Kidney glomerular epithelial cell (primary cell): ENCODE results near the gene CRHR1.

ENCODE experiments used
- DNase-seq: peaks from one replicate; lab custom pipeline; 2025; lab: John Stamatoyannopoulos, UW

CRHR1 gene

DNA sequence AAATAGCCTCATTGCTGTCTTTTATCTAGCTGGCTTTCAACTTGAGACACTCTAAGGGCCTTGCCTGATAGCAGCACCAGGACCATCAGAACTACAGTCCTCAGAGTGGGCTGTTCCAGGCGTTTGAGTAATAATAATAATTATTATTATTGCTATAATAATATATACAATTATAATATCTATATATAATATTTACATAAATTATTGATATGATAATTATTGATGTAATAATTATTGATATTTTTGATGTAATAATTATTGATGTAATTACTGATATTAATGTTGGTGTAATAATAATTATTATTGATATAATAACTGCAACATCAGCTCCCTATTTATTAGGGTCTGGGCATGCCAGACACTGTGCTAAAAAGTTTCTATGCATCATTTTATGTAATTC, 25.6 kb upstream of the CRHR1 start:
- no peak for DNase-seq

DNA sequence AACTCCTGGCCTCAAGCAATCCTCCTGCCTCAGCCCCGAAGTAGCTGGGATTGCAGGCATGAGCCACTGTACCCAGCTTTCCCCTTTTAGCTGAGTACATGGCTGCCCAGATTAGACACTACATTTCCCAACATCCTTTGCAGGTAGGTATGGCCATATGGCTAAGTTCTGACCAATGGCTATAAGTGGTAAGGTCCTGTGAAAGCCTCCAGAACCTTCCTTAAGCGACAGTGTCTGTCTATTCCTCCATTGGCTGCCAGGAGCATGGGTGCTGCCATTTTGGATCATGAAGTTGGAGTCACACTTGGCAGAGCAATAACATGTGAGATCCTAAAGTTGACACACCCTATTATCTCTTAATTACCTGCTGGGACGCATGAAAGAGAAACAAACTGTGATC, 24.4 kb upstream of the CRHR1 start:
- DNase-seq: no peak

DNA sequence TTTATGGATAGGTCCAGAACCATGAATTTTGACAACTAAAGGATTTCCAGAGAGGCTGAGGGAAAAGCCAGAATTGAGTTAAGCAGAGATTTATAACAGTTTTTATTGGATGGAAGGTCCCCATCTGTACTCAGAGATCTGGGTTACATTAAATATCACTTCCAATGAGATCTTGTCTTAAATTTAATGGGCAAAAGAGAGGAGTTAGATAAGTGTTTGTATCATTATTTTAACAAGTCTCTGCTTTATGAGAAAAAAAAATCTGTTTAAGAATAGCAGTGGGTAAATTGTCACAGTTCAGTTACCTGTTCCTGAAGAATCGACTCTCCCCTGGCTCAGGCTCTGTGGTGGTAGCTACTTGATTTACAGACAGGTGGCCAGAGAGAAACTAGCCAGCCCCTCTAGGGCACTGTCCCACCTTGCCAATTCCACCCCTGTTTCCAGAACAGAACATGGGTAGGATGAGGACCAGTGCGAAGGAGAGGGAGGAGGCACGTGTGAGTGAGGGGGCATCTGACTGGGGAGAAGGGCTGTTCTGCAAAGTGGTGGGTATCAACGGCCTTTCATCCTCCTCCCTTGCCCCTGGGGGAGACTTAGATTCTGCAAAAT, 22.1 kb upstream of the CRHR1 start:
- DNase-seq: no peak

DNA sequence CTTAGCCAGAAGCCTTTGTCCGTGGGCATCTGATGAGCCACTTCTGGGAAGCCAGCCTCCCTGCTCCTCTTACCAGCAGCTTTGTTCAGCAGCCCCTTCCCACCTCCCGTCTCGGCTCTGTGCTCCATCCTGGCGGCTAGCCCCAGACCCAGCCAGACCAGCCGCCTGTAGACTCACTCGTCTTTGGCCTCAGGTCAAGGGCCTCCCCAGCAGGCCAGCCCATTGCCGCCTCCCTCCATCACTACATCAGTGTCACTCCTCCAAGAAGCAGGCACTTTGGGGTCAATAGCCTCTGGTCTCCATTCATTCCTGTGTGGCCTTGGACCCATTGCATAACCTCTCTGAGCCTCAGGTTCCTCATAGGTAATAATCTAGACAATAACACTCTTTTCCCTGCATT, 20.9 kb upstream of the CRHR1 start:
- DNase-seq: no peak

DNA sequence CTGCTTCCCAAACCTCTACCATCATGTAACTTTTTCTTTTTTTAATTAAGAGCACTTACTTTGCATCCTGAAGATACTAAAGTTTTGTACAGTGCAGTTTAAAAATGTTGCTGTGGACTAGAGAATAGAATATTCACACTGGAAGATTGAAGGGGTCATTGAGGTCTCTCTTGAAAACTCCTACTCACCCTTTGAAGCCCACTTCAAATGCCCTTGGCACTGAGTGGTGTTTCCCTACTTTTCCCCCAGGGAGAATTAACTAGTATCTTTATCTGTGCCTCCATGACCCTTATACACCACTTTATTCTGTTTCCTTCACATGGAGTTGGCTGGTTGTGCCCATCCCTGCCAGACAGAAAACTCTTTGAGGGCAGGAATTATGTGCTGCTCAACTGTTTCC, 19.6 kb upstream of the CRHR1 start:
- DNase-seq: no peak

DNA sequence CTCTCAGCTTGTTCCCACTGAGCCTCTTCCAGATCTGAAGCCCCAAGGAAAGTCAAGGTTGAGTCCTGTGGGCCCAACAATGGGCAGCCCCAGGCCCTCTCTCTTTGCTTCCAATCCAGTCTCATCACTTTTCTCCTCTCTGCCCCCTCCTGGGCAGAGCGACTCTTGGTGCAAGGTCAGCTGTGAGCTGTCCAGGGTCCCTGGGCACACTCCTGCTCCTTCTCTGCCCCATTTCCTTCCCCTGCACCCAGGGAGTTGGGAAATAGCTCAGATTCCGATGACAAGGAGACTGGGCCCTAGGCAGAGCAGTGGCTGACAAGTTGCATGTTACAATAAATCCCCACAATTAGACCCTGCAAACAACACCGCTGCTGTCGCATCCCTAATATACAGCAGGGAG, 16.1 kb upstream of the CRHR1 start:
- DNase-seq: no peak

DNA sequence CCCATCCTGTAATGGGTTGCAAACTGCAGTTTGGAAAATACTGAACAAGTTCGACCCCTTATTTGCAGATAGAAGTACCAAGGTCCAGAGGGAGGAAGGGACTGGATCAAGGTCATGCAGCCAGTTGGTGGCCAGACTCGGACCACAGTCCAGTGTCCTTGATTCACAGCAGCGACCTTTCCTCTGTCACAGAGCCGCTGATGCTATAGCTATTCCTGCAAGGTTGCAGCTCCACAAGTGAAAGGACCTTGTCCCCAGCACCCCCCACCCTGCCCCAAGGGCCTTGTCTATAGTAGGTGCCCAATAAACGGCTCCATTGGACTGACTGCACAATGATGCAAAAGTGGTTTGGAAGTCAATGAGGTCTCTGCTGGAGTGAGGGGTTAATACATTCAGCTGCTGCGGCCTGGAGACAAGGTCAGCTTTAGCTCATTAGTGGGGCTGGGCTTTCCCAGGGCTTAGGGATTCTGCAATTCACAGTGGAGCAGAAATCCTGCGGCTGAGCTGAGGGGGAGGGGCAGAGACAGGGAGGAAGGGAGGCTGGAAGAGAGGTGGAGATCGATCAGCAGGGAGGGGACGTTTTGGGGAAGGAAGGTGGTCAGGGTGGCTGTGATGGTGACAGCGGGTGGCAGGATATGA, 13.4 kb upstream of the CRHR1 start:
- DNase-seq: no peak

DNA sequence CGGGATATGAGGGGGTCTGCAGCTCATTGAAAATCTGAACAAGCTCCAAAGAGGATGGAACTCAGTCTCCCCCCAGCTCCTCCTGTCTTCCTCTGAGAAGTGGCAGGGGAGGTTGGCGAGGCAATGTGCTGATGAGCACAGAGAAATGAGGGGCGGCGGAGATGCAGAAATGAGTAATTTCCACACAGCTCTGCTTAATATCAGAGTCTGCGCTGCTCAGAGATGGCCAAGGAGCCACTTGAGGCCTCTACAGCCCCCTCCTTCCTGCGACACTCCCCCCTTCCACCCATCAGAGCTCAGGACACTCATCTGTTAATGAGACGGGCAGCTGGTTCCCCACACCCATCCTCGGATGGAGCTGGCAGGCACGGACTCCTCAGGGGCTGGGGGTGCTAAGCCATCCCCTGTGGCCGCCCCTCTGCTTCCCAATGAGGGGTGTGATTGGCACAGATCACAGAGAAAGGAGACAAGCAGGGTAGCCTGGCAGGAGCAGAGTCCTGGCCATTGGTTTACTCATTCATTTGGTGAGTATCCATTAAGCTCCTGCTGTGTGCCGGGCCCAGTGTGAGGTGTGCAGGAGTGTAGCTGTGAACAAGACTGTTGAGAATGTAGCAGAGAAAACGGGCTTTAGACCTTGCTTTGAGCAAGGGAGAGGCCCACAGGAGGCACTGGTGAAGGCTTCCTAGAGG, 12.7 kb upstream of the CRHR1 start:
- DNase-seq: no peak

DNA sequence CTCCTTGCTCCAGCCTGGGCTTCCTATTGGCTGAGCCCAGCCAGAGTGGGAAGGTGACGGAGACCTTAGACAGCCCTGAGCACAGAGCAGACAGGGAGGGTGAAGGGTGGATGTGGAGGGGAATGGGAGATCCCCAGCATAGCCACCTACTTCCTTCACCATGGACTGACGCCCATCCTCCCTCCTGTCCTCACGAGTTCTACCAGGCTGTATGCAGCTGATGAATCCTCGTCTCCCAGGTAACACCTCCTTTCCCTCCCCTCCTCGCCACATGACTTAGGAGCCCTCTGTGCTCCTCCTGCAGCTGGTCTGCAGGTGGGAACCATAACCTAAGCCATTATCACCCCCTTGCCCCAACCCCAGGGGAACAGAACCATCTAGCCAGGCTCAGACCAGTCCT, 9.0 kb upstream of the CRHR1 start:
- DNase-seq: no peak

DNA sequence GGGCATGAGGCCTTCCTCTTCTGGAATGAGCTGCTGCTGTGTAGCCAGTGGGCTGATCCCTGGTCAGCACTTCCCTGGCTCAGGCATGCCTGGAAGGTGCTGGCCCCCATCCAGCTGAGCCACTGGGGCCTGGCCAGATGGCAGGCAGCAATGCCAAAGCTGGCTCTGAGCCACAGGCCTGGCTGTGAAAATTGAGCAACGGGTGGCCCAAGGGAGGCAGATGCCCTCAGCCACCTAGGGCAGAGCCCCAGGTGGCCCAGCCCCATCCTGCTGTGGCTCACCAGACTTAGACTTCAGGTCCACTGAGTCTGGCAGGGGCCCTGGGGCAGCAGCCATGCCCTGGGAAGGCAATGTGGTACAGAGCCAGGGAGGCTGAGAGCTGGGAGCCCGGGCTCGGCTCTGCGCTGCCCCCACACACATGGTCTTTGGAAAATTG, 8.5 kb upstream of the CRHR1 start:
- DNase-seq: no peak

DNA sequence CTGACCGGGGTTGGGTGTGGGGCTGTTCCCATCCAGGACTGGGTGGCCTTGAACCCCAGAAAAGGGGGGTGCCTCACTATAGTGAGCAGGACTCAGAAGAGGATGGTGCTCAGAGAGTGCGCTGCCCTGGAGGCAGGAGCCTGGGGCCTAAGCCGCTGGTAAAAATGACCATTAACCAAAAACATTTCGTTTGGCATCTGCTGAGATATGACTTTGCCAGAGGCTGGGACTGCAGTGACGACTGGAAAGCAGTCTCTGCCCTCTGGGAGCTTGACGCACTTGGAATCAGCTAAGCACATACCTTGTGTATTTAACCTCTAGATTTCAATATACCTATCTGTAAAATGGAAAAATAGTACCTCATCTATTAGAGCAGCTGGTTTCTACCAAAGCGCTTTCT, 7.2 kb upstream of the CRHR1 start:
- DNase-seq: no peak

DNA sequence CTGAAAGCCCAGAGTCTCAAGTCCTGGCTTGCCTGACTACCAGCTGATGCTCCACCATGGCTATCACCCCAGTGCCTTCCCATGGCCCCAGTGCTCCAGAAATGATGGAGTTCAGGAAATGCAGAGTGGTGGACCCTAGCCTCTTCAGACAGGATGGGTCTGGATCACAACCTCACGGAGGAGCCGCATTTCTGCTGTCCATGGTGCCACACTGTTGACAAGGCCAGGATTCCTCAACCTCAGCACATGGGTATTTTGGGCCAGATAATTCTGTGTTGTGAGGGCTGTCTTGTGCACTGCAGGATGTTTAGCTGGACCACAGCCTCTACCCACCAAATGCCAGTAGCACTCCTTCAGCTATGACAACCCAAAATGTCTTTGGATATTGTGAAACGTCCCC, 6.7 kb upstream of the CRHR1 start:
- DNase-seq: no peak

DNA sequence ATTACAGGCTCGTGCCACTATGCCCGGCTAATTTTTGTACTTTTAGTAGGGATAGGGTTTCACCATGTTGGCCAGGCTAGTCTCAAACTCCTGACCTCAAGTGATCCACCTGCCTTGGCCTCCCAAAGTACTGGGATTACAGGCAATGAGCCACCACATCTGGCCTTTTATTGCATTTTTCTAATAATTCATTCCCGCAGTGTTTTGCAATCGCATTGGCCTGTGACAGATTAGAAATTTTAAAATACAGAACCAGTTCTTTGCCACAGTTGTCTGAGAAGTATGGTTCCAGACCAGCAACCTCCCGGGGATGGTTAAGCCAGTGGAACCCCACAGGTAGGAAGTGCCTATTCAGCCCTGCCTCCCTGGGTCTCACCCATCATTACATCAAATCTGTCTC, 3.2 kb upstream of the CRHR1 start:
- DNase-seq: no peak

DNA sequence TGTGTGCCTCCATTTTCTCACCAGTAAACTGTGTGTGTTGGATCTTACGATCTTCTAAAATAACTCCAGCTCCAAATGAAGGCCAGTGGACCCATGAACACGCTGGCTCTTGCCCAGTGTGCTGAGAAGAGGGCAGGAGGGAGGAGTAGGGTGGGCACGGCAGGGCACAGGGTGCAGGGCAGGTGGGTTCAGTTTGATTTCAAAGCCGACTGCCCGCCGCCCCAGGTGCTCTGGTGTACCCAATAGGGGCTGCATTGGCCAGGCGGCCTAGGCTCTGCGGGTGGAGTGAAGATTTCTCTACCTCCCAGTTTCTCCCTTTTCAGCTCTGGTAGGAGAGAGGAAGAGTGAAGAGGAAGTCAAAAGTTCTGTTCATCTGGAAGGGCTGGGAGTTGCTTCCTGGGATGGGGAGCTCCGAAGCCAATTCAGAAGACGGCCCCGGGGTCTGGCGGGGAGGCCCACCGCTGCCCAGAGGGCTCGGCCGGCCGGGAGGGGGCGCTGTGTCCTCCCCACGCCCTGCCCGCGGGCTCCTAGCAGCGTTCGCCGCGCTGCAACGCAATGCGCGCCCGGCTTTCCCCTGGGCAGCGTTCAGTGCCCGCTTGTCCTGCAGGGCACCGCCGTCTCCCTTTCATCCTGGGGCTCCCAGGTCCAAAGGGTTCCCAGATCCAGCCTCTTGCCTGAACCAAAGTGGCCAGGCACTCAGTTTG, 1.1 kb upstream of the CRHR1 start:
- no peak for DNase-seq

DNA sequence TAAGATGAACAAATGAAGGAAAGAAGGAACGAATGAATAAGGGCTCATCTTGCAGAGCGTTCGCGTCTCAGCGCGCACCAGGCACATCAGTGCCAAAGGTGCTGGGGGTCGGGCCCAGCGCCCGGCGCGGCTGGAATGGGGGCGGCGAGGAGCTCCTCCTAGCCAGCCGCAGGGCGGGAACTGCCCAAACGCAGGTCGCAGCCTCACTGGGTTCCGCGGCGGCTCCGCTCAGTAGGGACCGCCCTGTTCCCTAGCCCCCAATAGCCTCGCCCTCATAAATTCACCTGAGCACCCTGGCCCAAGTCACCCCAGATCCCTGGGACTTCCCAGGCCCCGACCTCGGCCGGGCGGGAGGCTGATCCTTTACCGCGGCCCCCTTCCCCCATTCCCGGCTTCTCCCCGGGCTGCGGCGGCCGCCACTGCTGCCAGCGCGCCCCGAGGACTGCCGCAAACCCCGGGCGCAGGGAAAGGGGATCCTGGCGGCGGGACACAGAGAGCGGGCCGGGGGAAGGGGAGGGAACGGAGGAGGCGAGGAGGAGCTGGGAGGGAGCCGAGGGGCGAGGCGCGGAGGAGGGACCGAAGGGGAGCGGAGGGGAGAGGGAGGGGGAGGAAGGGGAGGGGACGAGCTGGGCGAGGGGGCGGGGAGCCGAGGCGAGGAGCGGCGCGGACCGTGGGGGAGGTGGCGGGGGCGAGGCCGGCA, 377 bp upstream of the CRHR1 start:
- DNase-seq: no peak

DNA sequence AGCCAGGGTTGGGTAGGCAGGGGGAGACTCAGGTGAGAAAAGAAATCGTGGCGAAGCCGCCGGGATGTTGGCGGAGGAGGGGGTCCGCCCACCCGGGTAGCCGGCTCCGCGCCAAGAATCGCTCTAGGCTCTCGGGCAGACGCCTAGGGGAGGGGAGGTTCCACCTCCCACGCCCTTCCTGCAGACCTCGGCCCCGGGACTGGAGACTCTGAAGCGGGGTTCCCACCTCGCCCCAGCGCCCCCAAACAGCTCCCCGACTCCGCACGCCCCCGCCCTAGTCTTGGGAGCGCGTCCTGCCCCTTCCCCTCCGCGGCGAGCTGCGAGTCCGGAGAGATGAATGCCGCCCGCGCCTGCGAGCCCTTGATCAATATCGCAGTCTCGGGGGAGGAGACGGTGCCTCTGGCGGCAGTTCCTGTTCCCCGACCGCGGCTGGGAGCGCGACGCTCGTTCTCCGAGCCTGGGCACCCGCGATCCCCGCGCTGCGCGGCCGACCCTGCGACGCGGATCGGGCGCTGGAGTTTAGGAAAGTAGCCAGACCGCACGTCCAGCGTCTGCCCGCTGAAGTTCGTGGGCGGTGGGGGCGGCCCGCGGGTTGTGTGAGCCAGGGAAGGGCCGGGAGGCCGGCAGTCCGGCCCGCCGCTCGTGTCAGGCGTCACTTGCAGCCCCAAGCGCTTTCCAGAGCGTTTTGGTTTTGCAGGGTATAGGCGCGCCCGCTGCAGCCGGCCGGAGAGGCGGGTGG, 790 bp downstream of the CRHR1 start:
- no peak for DNase-seq

DNA sequence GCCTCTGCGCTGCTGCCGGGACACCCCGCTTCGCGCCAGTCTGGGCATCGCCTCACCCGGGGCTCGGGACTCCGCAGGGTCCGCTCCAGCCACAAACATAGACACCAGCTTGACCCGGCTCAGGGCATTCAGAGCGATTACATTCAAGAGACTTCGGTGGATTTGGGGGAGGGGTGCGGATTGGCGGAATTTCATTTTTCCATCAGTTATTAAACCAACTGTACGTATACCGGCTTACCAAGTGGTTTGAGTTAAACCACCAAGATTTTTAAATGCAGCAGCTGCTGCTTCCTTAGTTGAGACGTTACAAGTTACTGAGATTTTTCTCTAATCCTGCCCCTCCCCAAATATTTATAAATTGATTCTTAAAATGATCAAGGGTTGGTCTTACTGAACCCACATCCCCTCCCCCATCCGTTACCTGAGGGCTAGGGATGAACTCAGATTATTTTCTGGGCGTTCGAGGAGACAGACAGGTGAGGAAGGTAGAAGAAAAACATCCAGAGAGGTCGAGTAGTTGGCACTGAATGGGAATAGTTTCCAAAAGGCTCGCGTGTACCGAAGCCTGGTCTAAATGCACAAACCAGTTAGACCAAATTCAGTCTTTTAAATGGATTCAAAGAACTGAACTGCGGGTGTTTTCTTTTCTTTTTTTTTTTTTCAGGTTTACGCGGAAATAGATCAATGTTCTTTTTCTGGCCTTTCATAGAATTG, 1.5 kb downstream of the CRHR1 start:
- no peak for DNase-seq

DNA sequence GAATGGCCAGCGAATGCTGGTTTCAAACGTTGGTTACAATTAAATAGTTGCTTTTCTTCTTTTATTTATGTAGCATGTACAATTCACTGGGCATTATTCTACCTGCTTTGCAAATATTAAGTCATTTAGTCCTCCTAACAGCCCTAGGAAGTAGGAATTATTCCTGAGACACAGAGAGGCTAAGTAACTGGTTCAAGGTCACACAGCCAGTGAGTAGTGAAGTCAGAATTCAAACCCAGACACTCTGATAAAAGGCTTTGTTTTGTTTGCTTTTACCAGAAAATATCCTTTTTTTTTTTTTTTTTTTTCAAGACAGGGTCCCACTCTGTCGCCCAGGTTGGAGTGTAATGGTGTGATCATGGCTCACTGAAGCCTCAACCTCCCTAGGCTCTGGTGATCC, 2.2 kb downstream of the CRHR1 start:
- DNase-seq: no peak

DNA sequence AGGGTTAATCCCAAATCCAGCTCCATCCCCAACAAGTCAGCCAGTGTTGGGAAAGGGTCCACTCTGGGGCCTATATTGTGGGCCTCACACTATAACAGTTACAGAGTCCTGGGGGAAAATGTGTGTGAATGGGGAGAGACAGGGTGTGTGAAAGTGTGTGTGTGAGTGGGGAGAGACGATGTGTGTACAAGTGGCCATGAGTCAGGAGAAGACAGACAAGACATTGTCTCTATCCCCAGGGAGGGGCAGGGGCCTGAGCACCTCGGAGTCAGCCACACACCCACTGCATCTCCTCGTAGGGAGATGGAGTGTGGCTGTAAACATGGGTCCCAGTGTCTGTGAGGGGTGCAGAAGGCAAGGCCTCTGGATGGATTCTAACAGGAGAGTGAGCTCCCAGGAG, 2.9 kb downstream of the CRHR1 start:
- DNase-seq: no peak

DNA sequence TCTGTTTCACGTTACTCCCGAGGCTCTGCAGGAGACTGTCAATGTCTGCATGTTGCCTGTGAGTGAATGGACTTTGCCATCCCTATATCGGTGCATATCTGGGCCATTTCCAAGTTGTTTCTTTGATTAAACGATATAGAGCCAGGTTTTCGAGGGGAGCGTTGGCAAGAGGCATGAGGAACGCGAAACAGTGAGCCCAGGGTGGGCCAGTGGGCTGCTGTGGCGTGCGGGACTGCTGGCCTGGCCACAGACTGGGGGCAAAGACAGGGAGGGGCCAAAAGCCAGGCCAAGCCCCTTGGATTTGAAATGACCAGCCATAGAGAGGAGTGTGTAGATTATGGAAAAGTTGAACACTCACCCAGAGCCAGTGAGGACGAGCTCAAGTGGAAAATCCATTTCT, 3.5 kb downstream of the CRHR1 start:
- no peak for DNase-seq

DNA sequence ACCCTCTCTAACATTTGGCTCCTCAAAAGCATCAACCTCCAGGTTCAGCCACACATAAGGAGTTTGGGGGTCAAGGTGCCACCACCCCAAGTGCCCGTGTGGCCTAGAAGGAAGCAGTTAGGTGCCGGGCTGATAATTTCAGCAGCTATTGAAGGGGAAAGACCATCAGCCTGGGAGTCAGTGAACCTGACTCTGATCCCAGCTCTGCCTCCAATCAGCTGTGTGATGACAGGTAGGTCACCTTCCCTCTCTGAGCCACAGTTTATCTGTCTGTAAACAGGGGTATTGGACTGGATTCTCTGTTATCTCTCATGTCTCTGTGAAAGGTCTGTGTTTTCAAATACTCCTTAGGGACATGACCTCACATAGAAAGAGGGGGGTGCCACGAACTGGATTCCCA, 3.9 kb downstream of the CRHR1 start:
- no peak for DNase-seq
